ENCODE measurements around the gene BLOC1S1. TPM values are rescaled to one million over a fixed set of nuclear protein-coding genes. Genes with fewer than 3 reads are reported as not detected.

Gene BLOC1S1
- total RNA-seq, 2 experiments from 2014 or later: 34.8 to 36.9 TPM

- Histone ChIP-seq H3K9me3 (ENCODE audit: control insufficient read depth in 1 of 2, insufficient read depth in 1 of 2, low read length in 2 of 2) (no peaks in the 10 kb centered on the region), H3K27ac (ENCODE audit: low read depth in 1 of 2, low read length in 2 of 2) (no peak overlapping the region), H3K4me3 (ENCODE audit: low read length) (no peak overlapping the region), H3K27me3 (ENCODE audit: control insufficient read depth in 1 of 2, insufficient read depth in 2 of 2, low read length in 2 of 2) (peaks cover 0 to 4% of the 10 kb centered on the region in 2 experiments), H3K36me3 (ENCODE audit: insufficient read depth, low read length) (no peaks in the 10 kb centered on the region), H3K4me1 (ENCODE audit: insufficient read depth, low read length) (peaks cover 5% of the 10 kb centered on the region)
- H3K4me3 Mint-ChIP-seq: no peak overlapping the region
- ATAC-seq (ENCODE audit: poor library complexity): no peak
- H3K27ac Mint-ChIP-seq: no peak overlapping the region
- no peaks in the 10 kb centered on the region for H3K4me1 Mint-ChIP-seq (ENCODE audit: low read depth)
- POLR2A ChIA-PET: no interaction called here
- CTCF ChIA-PET: no interaction called here
- intact Hi-C loops (cut with DNase I, micrococcal nuclease): no loop called here
- H3K9me3 Mint-ChIP-seq: no peaks in the 10 kb centered on the region
- H3K36me3 Mint-ChIP-seq (ENCODE audit: low read depth): no peaks in the 10 kb centered on the region
- no peak for DNase-seq
- no peak for TF ChIP-seq CTCF (IDR thresholded peaks at IDR 0.05)
- H3K27me3 Mint-ChIP-seq: peaks cover 3% of the 10 kb centered on the region
Measured at GRCh38 chr12:55688716-55689655, 26.9 kb upstream of the BLOC1S1 start.

- H3K27me3 Mint-ChIP-seq: no peaks in the 10 kb centered on the region
- Histone ChIP-seq H3K9me3 (ENCODE audit: control insufficient read depth in 1 of 2, insufficient read depth in 1 of 2, low read length in 2 of 2) (no peaks in the 10 kb centered on the region), H3K36me3 (ENCODE audit: insufficient read depth, low read length) (no peaks in the 10 kb centered on the region), H3K27me3 (ENCODE audit: control insufficient read depth in 1 of 2, insufficient read depth in 2 of 2, low read length in 2 of 2) (peaks cover 0 to 3% of the 10 kb centered on the region in 2 experiments), H3K27ac (ENCODE audit: low read depth in 1 of 2, low read length in 2 of 2) (no peak overlapping the region), H3K4me1 (ENCODE audit: insufficient read depth, low read length) (peaks cover 2% of the 10 kb centered on the region), H3K4me3 (ENCODE audit: low read length) (no peak overlapping the region)
- peak in 1 of 14 experiments; percentile 30 for DNase-seq
- CTCF ChIA-PET: no interaction called here
- intact Hi-C loops (cut with DNase I, micrococcal nuclease): no loop called here
- H3K27ac Mint-ChIP-seq: no peak overlapping the region
- ATAC-seq (ENCODE audit: poor library complexity): no peak
- POLR2A ChIA-PET: no interaction called here
- no peak for TF ChIP-seq CTCF (IDR thresholded peaks at IDR 0.05)
- no peaks in the 10 kb centered on the region for H3K4me1 Mint-ChIP-seq (ENCODE audit: low read depth)
- H3K9me3 Mint-ChIP-seq: no peaks in the 10 kb centered on the region
- no peak overlapping the region for H3K4me3 Mint-ChIP-seq
- H3K36me3 Mint-ChIP-seq (ENCODE audit: low read depth): no peaks in the 10 kb centered on the region
Measured at GRCh38 chr12:55692631-55693322, 23.1 kb upstream of the BLOC1S1 start.

- ATAC-seq (ENCODE audit: poor library complexity): no peak
- CTCF ChIA-PET: no interaction called here
- H3K36me3 ChIP-seq (ENCODE audit: insufficient read depth, low read length): no peaks in the 10 kb centered on the region
- H3K4me3 Mint-ChIP-seq: no peak overlapping the region
- no peaks in the 10 kb centered on the region for H3K9me3 ChIP-seq (ENCODE audit: control insufficient read depth in 1 of 2, insufficient read depth in 1 of 2, low read length in 2 of 2)
- no peaks in the 10 kb centered on the region for H3K36me3 Mint-ChIP-seq (ENCODE audit: low read depth)
- H3K4me1 ChIP-seq (ENCODE audit: insufficient read depth, low read length): no peaks in the 10 kb centered on the region
- no peaks in the 10 kb centered on the region for H3K4me1 Mint-ChIP-seq (ENCODE audit: low read depth)
- intact Hi-C loops (cut with DNase I, micrococcal nuclease): no loop called here
- no peak overlapping the region for H3K4me3 ChIP-seq (ENCODE audit: low read length)
- POLR2A ChIA-PET: no interaction called here
- TF ChIP-seq CTCF (IDR thresholded peaks at IDR 0.05): no peak
- H3K27me3 Mint-ChIP-seq: no peaks in the 10 kb centered on the region
- no peaks in the 10 kb centered on the region for H3K9me3 Mint-ChIP-seq
- H3K27ac Mint-ChIP-seq: no peak overlapping the region
- no peak overlapping the region for H3K27ac ChIP-seq (ENCODE audit: low read depth in 1 of 2, low read length in 2 of 2)
- DNase-seq: no peak
- H3K27me3 ChIP-seq (ENCODE audit: control insufficient read depth in 1 of 2, insufficient read depth in 2 of 2, low read length in 2 of 2): peaks cover 0 to 3% of the 10 kb centered on the region in 2 experiments
Measured at GRCh38 chr12:55693323-55694187, 22.3 kb upstream of the BLOC1S1 start.
